Thoracic aorta (tissue), 2 donors: Measurements from ENCODE around the gene SLC39A11. TPM values are rescaled to one million over a fixed set of nuclear protein-coding genes. Genes with fewer than 3 reads are reported as not detected.
"Not testable (repeated sequence)": the region's sequence is repeated elsewhere in the genome, so short reads cannot be mapped to it uniquely, and the experiment has no call there.

Experiments
- ATAC-seq: fragments of 150-250 bp; one replicate; pipeline ENCODE4 v1.8.0; 2017; ENCODE audit warnings: low read depth; ENCODE audit not compliant: insufficient number of reproducible peaks, low FRiP score
- DNase-seq: peaks from one replicate; pipeline ENCODE4 v3.0.0-alpha.2; 2020; ENCODE audit warnings: low spot score
- H3K27ac ChIP-seq, 2 donors: fragments of 200-600 bp; sonication (generic); 1 replicate in 1 of 2; 2 replicates in 1 of 2; pipeline ENCODE4 v1.5.1; 2016; ENCODE audit warnings: mild to moderate bottlenecking in 2 of 2, moderate library complexity in 2 of 2
- H3K27me3 ChIP-seq: fragments of 200-600 bp; sonication (generic); replicated peaks from 2 replicates; pipeline ENCODE4 v1.6.0; 2016; ENCODE audit warnings: mild to moderate bottlenecking; ENCODE audit not compliant: insufficient read depth
- H3K36me3 ChIP-seq: fragments of 200-600 bp; sonication (generic); one replicate; pipeline ENCODE4 v1.5.1; 2016
- H3K4me1 ChIP-seq, 2 donors: fragments of 200-600 bp; sonication (generic); 1 replicate in 1 of 2; 2 replicates in 1 of 2; pipeline versions ENCODE4 v1.5.1 to v1.6.0; 2016; ENCODE audit warnings: low read depth in 2 of 2, mild to moderate bottlenecking in 1 of 2; ENCODE audit not compliant: control insufficient read depth in 1 of 2
- H3K4me3 ChIP-seq: fragments of 200-600 bp; sonication (generic); 2 replicates; pipeline ENCODE4 v1.5.1; 2016; ENCODE audit warnings: mild to moderate bottlenecking
- H3K9me3 ChIP-seq: fragments of 200-600 bp; sonication (generic); 2 replicates; pipeline ENCODE4 v1.5.1; 2016
- total RNA-seq, 2 donors: library from RNA; depleted of rRNA; stranded (reverse); fragments of >200 nt; gene quantifications; one replicate each; pipeline versions ENCODE4 v1.1.0 to v1.2.3, GENCODE V29; 2016
- TF ChIP-seq, protein P1 (sequence below): fragments of 200-600 bp; sonication (generic); IDR thresholded peaks from one replicate; pipeline ENCODE4 v1.5.1; 2019; ENCODE audit warnings: antibody characterized with exemption

Gene SLC39A11
- total RNA-seq, 2 donors from 2014 or later, result 12.0 to 29.1 TPM

DNA sequence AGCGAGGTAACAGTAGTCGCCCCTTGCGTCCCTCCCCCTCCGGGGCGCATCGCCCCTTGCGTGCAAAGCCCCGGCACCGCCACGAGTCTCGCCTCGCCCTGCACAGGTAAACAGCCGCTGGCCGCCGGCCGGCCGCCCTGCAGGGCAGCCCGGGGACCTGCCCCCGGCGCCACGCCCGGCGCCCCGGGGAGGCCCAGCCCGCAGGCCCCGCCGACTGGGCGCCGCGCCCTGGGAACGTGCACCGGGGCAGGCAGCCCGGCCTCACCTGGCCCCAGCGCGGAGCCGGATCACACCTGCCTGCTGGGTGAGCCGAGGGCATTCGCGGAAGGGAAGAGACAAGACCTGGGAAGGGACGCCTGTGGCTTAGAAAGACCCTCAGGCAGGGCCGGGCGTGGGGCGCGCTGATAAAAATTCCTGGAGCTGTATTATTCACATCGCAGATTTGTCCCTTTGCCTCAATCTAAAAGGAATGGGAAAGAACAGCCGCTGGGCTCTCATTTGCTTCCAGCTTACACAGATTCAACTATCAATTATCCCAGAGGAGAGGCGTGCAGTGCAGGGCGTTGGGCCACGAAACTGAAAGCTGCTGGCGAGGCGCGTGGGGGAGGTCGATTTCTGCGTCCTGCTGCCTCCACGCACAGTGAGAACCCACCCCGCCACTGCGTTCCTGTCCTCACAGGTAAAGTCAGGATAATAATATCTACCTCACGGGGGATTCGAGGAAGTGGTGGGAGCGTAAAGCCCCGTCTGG lies 451.9 kb downstream of the SLC39A11 start:
- TF ChIP-seq, protein P1, sequence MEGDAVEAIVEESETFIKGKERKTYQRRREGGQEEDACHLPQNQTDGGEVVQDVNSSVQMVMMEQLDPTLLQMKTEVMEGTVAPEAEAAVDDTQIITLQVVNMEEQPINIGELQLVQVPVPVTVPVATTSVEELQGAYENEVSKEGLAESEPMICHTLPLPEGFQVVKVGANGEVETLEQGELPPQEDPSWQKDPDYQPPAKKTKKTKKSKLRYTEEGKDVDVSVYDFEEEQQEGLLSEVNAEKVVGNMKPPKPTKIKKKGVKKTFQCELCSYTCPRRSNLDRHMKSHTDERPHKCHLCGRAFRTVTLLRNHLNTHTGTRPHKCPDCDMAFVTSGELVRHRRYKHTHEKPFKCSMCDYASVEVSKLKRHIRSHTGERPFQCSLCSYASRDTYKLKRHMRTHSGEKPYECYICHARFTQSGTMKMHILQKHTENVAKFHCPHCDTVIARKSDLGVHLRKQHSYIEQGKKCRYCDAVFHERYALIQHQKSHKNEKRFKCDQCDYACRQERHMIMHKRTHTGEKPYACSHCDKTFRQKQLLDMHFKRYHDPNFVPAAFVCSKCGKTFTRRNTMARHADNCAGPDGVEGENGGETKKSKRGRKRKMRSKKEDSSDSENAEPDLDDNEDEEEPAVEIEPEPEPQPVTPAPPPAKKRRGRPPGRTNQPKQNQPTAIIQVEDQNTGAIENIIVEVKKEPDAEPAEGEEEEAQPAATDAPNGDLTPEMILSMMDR, result no peak
- DNase-seq, result no peak
- H3K9me3 ChIP-seq, result no peaks in the 10 kb centered on the region
- no peaks in the 10 kb centered on the region for H3K27me3 ChIP-seq
- no peak overlapping the region for H3K27ac ChIP-seq
- ATAC-seq, result no peak
- H3K36me3 ChIP-seq, result no peaks in the 10 kb centered on the region
- H3K4me3 ChIP-seq, result no peak overlapping the region
- no peaks in the 10 kb centered on the region for H3K4me1 ChIP-seq

DNA sequence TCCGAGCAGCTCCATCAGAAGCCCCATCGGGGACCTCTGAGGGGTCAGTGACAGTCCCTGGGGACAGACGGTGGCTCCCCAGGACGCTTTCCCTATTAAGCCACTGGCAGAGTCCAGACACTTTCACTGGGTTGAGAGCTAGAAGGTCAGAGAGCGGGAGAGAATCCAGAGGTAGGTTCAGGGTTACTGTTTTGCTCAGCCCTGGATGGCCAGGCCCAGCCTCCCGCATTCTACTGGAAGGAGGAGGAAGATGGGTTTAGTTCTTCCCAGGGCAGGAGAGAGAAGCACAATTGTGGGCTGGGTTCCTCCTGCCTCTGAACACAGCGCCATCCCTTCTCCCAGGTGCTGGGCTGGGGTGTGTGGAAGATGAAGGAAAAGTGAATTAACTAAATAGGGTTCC lies 452.8 kb downstream of the SLC39A11 start:
- DNase-seq (no peak), ATAC-seq (no peak)
- H3K36me3 ChIP-seq, result no peaks in the 10 kb centered on the region
- no peaks in the 10 kb centered on the region for H3K4me1 ChIP-seq
- no peak overlapping the region for H3K27ac ChIP-seq
- TF ChIP-seq, protein P1, result no peak
- no peak overlapping the region for H3K4me3 ChIP-seq
- H3K9me3 ChIP-seq, result no peaks in the 10 kb centered on the region
- H3K27me3 ChIP-seq, result no peaks in the 10 kb centered on the region

DNA sequence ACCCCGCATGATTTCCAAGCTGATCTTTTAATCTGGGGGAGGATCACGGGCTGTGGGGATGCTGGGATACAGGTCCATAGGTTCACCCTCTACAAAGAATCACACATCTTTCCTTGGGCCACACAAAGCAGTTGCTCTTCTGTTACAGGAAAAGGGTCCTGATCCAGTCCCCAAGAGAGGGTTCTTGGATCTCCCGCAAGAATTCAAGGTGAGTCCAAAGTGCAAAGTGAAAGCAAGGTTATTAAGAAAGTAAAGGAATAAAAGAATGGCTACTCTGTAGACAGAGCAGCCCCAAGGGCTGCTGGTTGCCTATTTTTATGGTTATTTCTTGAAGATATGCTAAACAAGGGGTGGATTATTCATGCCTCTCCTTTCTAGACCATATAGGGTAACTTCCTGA lies 453.6 kb downstream of the SLC39A11 start:
- H3K36me3 ChIP-seq, H3K27ac ChIP-seq, ATAC-seq, H3K27me3 ChIP-seq, H3K9me3 ChIP-seq, H3K4me1 ChIP-seq, DNase-seq, H3K4me3 ChIP-seq: not testable (repeated sequence)

DNA sequence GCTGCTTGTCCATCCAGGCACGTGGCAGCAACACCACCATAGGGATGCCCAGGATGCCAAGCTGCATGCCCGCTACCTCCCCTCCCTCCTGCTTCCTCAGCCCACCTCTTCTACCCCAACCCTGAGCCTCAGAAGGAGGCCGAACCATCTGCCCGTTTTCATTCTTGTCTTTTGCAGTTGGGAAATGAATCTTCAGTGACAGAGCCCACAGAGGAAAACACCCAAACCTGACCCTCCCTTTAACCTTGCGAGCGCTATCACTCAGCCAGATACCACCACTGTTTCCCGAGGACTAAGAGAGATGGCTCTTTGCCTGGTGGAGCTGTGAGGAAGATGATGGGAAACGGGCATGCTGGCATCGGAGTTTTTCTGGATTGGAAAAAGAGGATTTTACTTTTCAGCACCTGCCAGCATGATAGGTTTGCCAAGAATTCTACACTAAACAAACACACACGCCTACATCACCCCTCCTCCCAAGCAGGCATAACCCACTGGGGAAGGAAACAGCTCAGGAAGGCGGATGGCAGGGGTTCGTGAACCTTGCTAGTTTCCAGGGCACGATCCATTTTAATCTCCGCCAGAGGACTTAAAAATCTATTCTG lies 457.4 kb downstream of the SLC39A11 start:
- H3K9me3 ChIP-seq, result no peaks in the 10 kb centered on the region
- DNase-seq, result no peak
- H3K27me3 ChIP-seq, result no peaks in the 10 kb centered on the region
- no peaks in the 10 kb centered on the region for H3K36me3 ChIP-seq
- H3K4me1 ChIP-seq, result no peaks in the 10 kb centered on the region
- TF ChIP-seq, protein P1, result no peak
- no peak overlapping the region for H3K4me3 ChIP-seq
- ATAC-seq, result no peak
- H3K27ac ChIP-seq, result no peak overlapping the region

DNA sequence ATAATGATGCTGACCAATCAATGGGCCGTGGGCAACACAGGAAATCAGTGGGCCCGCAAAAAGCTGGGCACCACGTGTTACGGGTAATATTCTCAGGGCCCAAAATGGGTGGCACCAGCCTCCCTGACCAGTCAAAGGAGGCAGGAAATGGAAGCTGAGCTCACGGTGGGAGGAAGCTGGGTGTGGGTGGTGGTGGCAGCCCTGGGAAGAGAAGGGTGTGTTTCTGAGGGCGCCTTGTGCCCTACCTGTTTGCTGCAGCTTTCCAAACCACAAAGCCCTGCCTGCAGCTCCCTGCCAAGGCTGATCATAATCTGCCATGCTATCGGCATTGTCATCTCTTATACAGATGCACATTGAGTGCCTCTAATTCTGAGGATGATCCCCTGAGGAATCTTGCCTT lies 457.9 kb downstream of the SLC39A11 start:
- no peaks in the 10 kb centered on the region for H3K27me3 ChIP-seq

More for the DNA sequence above, 457.9 kb downstream of the SLC39A11 start:
- Histone ChIP-seq H3K27ac (no peak overlapping the region), H3K4me3 (no peak overlapping the region), H3K4me1 (no peaks in the 10 kb centered on the region), H3K36me3 (no peaks in the 10 kb centered on the region), H3K9me3 (no peaks in the 10 kb centered on the region)
- no peak for ATAC-seq
- TF ChIP-seq, protein P1, result no peak
- DNase-seq, result no peak
